HEK293T (cell line): ENCODE measurements around the gene EPB41L4B.

Experiments used
- CTCF ChIA-PET: fragments of 350-600 bp; formaldehyde crosslinking; extraction: SDS; loops from one replicate; lab custom pipeline; 2021; ENCODE audit warnings: antibody characterized with exemption, inconsistent platforms; lab: Yijun Ruan, JAX
- POLR2A ChIA-PET: fragments of 350-600 bp; formaldehyde crosslinking; extraction: SDS; loops from one replicate; lab custom pipeline; 2020; ENCODE audit warnings: antibody characterized with exemption, inconsistent platforms; lab: Yijun Ruan, JAX
- DNase-seq: peaks from one replicate; pipeline ENCODE4 v3.0.0; 2012; ENCODE audit warnings: mixed read lengths; ENCODE audit errors: extremely low spot score
- ARNT ChIP-seq: fragments of 450-650 bp; IDR thresholded peaks from 2 replicates; pipeline ENCODE4 v1.6.1; 2017; ENCODE audit warnings: mild to moderate bottlenecking
- BHLHE40 ChIP-seq: fragments of 450-650 bp; IDR thresholded peaks from 2 replicates; pipeline ENCODE4 v1.6.1; 2016; ENCODE audit warnings: mild to moderate bottlenecking, moderate library complexity, borderline replicate concordance
- CTBP1 ChIP-seq: fragments of 450-650 bp; IDR thresholded peaks from 2 replicates; pipeline ENCODE4 v1.6.1; 2016; ENCODE audit warnings: borderline replicate concordance
- ELF4 ChIP-seq: fragments of 450-650 bp; IDR thresholded peaks from 2 replicates; pipeline ENCODE4 v1.6.1; 2017; ENCODE audit warnings: antibody characterized with exemption
- FOXA1 ChIP-seq: fragments of 450-650 bp; IDR thresholded peaks from 2 replicates; pipeline ENCODE4 v1.6.1; 2016; ENCODE audit warnings: mild to moderate bottlenecking
- FOXK2 ChIP-seq: fragments of 450-650 bp; IDR thresholded peaks from 2 replicates; pipeline ENCODE4 v1.6.1; 2016; ENCODE audit warnings: mild to moderate bottlenecking
- FOXM1 ChIP-seq: fragments of 450-650 bp; IDR thresholded peaks from 2 replicates; pipeline ENCODE4 v1.6.1; 2017; ENCODE audit warnings: mild to moderate bottlenecking, borderline replicate concordance
- HDGF ChIP-seq: fragments of 450-650 bp; IDR thresholded peaks from 2 replicates; pipeline ENCODE4 v1.6.1; 2017; ENCODE audit warnings: antibody characterized with exemption, borderline replicate concordance
- L3MBTL2 ChIP-seq: fragments of 450-650 bp; conservative IDR thresholded peaks from 2 replicates; pipeline ENCODE4 v1.6.1; 2016; ENCODE audit warnings: mild to moderate bottlenecking
- LEF1 ChIP-seq: fragments of 450-650 bp; IDR thresholded peaks from 2 replicates; pipeline ENCODE4 v1.6.1; 2017; ENCODE audit warnings: mild to moderate bottlenecking, borderline replicate concordance
- NFRKB ChIP-seq: fragments of 450-650 bp; IDR thresholded peaks from 2 replicates; pipeline ENCODE4 v1.6.1; 2016; ENCODE audit warnings: mild to moderate bottlenecking, moderate library complexity
- PKNOX1 ChIP-seq: fragments of 450-650 bp; IDR thresholded peaks from 2 replicates; pipeline ENCODE4 v1.6.1; 2016
- SP1 ChIP-seq: fragments of 450-650 bp; IDR thresholded peaks from 2 replicates; pipeline ENCODE4 v1.6.1; 2017
- SUZ12 ChIP-seq: fragments of 450-650 bp; IDR thresholded peaks from 2 replicates; pipeline ENCODE4 v1.6.1; 2016; ENCODE audit warnings: mild to moderate bottlenecking
- TARDBP ChIP-seq: fragments of 450-650 bp; IDR thresholded peaks from 2 replicates; pipeline ENCODE4 v1.6.1; 2016
- ZNF384 ChIP-seq: fragments of 450-650 bp; IDR thresholded peaks from 2 replicates; pipeline ENCODE4 v1.6.1; 2016

EPB41L4B gene

GRCh38 chr9:109164042-109164441 lies 156.8 kb downstream of the EPB41L4B start:
- CTCF ChIA-PET, result no interaction called here
- no peak for DNase-seq
- TF ChIP-seq SUZ12 (no peak), HDGF (no peak), BHLHE40 (no peak), ARNT (no peak), FOXA1 (no peak), SP1 (no peak), CTBP1 (no peak), ELF4 (no peak), L3MBTL2 (no peak)
- POLR2A ChIA-PET, result no interaction called here

- POLR2A ChIA-PET, result no interaction called here
- CTCF ChIA-PET, result no interaction called here
- TF ChIP-seq CTBP1 (no peak), PKNOX1 (no peak), NFRKB (no peak), ZNF384 (no peak), SP1 (no peak), TARDBP (no peak), LEF1 (no peak), FOXA1 (no peak), HDGF (no peak), BHLHE40 (no peak), FOXK2 (no peak), ARNT (no peak), FOXM1 (no peak), ELF4 (no peak), SUZ12 (no peak), L3MBTL2 (no peak)
- no peak for DNase-seq
Measured at GRCh38 chr9:109163194-109163593, 157.7 kb downstream of the EPB41L4B start.

- TF ChIP-seq LEF1 (no peak), ELF4 (no peak), L3MBTL2 (no peak), TARDBP (no peak), FOXK2 (no peak)
- DNase-seq, result no peak
- CTCF ChIA-PET, result no interaction called here
- POLR2A ChIA-PET, result no interaction called here
Measured at GRCh38 chr9:109162677-109163076, 158.2 kb downstream of the EPB41L4B start.

GRCh38 chr9:109161471-109161870 lies 159.4 kb downstream of the EPB41L4B start:
- POLR2A ChIA-PET, result no interaction called here
- TF ChIP-seq NFRKB (no peak), FOXA1 (no peak)
- CTCF ChIA-PET, result no interaction called here
- DNase-seq, result no peak

- ChIA-PET POLR2A (no interaction called here), CTCF (no interaction called here)
- no peak for DNase-seq
- TF ChIP-seq ARNT, result no peak
- no peak for TF ChIP-seq FOXK2
- no peak for TF ChIP-seq CTBP1
- no peak for TF ChIP-seq ELF4
- no peak for TF ChIP-seq FOXA1
- TF ChIP-seq NFRKB, result no peak
- TF ChIP-seq PKNOX1, result no peak
- no peak for TF ChIP-seq ZNF384
- TF ChIP-seq SUZ12, result no peak
- no peak for TF ChIP-seq TARDBP
- no peak for TF ChIP-seq LEF1
- TF ChIP-seq FOXM1, result no peak
- TF ChIP-seq HDGF, result no peak
- no peak for TF ChIP-seq L3MBTL2
- no peak for TF ChIP-seq SP1
- TF ChIP-seq BHLHE40, result no peak
Measured at GRCh38 chr9:109159583-109159982, 161.3 kb downstream of the EPB41L4B start.

GRCh38 chr9:109158651-109159050 lies 162.2 kb downstream of the EPB41L4B start:
- TF ChIP-seq PKNOX1, result no peak
- no peak for TF ChIP-seq CTBP1
- no peak for TF ChIP-seq SUZ12
- TF ChIP-seq ELF4, result no peak
- TF ChIP-seq TARDBP, result no peak
- TF ChIP-seq SP1, result no peak
- TF ChIP-seq ARNT, result no peak
- TF ChIP-seq HDGF, result no peak
- TF ChIP-seq ZNF384, result no peak
- POLR2A ChIA-PET, result no interaction called here
- CTCF ChIA-PET, result no interaction called here
- no peak for DNase-seq

GRCh38 chr9:109156708-109157107 lies 164.2 kb downstream of the EPB41L4B start:
- POLR2A ChIA-PET, result no interaction called here
- no peak for DNase-seq
- CTCF ChIA-PET, result interaction anchor here (0.8 kb wide), 1 partner anchor 91 kb away, joined by 3 read pairs; no protein-coding TSS in a partner anchor
- TF ChIP-seq ELF4 (no peak), FOXM1 (no peak), NFRKB (no peak), HDGF (no peak), FOXA1 (no peak), SUZ12 (no peak), TARDBP (no peak), LEF1 (no peak), FOXK2 (no peak), BHLHE40 (no peak), SP1 (no peak), ARNT (no peak), CTBP1 (no peak), L3MBTL2 (no peak), PKNOX1 (no peak), ZNF384 (no peak)
